GM21528 (cell line): Measurements from ENCODE around the gene CUX1.
"Not testable (repeated sequence)": the region's sequence is repeated elsewhere in the genome, so short reads cannot be mapped to it uniquely, and the experiment has no call there.

Experiments
- ATAC-seq: cut with Tn5 transposase; IDR thresholded peaks from one replicate; pipeline ENCODE4 v1.9.1; 2021; ENCODE audit warnings: mild to moderate bottlenecking, moderate library complexity; ENCODE audit not compliant: unreplicated experiment, low FRiP score

The CUX1 gene

DNA sequence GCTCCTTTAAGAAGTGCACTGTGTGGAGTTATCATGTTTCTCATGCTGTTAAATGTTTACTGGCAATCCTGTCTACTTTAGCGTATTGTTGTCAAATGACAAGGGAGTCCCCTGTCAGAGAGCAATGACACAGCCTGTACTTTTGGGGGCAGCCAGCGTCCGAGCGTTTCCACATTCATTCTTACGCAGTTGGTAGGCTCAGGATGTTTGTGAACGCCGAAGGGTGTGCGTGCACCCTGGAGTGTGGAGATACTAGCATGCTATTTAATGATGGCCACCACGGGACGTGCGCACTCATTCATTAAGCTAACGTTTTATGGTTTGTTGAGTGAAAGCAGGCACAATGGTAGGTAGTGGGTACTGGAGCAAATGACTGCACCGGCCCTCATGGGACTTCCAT lies 48.0 kb downstream of the CUX1 start:
- no peak for ATAC-seq

DNA sequence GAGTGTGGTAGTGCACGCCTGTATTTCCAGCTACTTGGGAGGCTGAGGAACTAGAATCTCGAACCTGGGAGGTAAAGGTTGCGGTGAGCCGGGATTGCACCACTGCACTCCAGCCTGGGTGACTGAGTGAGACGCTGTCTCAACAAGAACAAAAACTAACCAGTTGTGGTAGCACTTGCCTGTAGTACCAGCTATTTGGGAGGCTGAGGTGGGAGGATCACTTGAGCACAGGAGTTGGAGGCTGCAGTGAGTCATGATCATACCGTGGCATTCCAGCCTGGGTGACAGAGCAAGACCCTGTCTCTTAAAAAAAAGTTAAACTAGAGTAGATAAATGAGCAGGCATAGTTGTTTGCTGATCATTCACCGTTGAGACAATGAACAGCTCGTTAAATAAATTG lies 48.9 kb downstream of the CUX1 start:
- ATAC-seq, result no peak

DNA sequence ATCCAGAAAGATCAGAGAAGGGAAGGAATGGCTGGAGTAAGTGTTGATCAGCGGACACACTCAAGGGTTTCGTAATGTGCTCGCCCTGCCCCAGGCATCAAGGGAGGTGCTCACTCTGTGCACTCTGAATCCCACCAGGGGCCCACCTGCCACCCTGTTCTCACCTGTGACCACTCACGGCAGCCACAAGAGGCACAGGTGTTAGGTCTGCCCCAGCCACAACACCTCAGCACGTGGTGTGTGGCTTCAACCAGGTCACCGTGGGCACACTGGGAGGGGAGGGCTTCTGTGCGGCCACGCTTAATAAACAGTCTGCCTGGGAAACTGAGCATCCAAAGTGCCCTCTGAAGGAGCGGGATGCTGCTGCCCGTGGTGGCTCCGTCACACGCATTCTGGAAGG lies 49.8 kb downstream of the CUX1 start:
- ATAC-seq, result no peak

DNA sequence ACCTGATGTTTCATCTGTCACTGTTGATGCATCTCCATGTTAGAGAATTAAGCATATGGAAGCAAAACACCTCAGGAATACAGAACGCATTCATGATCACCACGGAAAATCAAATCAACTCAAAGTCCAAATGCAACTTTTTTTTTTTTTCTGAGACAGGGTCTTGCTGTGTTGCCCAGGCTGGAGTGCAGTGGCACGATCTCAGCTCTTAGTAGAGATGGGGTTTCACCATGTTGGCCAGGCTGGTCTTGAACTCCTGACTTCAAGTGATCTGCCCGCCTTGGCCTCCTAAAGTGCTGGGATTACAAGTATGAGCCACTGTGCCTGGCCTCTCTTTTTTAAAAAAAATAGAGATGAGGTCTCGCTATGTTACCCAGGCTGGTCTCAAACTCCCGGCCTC lies 50.3 kb downstream of the CUX1 start:
- ATAC-seq, result not testable (repeated sequence)

GRCh38 chr7:101868191-101868950 lies 50.9 kb downstream of the CUX1 start:
- ATAC-seq, result no peak

DNA sequence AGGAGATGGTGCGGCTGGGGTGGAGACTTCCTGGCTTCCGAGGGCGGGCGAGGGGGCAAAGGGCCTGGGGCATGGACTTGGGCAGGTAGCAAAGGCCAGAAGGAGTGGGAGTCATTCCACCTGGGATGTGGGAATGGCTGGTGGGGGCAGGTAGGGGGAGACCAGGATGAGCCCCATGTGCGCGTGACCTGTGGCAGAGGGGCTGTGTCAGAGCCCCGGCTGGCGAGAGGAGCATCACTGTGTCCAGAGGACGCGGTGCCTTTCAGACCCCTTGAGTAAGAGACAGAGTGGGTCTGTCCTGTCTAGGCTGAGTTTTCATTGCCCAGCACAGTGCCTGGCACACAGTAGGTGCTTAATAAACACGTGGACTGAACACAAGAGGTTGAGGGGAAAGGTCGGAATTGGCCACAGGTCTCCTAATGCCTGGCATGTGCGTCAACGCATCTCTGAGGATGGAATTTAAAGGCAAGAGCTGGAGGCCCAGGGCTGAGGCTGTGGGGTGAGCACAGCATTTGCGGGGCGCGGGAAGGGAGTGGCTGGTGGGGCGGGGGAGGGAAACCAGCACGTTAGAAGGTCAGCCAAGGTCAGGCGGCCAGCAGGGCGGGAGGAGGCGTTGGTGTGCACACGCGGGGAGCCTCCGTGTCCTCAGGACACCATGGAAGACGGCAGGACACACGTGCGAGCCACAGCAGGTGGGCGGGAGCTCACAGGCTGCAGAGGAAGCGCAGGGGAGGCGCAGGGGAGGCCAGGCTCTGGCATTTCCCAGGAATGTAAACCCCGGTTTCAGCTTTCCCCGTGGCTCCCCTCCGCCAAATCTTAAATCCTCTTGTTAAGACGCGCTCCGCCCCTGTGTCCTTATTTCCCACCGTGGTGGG lies 51.8 kb downstream of the CUX1 start:
- no peak for ATAC-seq

- no peak for ATAC-seq
Observed at GRCh38 chr7:101869901-101870290, 52.5 kb downstream of the CUX1 start.

- no peak for ATAC-seq
Observed at GRCh38 chr7:101870361-101871062, 53.1 kb downstream of the CUX1 start.

GRCh38 chr7:101871351-101871750 lies 53.9 kb downstream of the CUX1 start:
- ATAC-seq, result no peak

GRCh38 chr7:101874028-101874427 lies 56.6 kb downstream of the CUX1 start:
- ATAC-seq, result no peak

- no peak for ATAC-seq
Observed at GRCh38 chr7:101875283-101875846, 57.9 kb downstream of the CUX1 start.

GRCh38 chr7:101877882-101878591 lies 60.6 kb downstream of the CUX1 start:
- no peak for ATAC-seq

DNA sequence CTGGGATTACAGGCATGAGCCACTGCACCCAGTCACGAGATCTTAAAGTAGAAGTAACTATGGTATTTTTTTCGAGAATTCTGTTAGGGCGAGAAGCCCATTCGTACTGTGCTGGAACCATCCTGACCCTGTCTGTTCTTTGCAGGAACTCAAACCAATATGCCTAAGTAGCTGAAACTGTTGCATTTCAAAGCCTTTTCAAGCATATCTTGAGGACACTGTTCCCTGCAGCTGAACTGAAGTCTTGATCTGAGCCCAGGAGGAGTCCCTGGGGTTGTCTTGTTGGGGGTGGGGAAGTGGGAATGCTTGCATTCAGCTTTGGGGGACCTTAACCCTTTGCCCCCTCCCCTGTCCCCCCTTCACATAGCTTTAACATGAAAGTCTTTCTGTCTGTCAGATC lies 61.5 kb downstream of the CUX1 start:
- ATAC-seq, result no peak

DNA sequence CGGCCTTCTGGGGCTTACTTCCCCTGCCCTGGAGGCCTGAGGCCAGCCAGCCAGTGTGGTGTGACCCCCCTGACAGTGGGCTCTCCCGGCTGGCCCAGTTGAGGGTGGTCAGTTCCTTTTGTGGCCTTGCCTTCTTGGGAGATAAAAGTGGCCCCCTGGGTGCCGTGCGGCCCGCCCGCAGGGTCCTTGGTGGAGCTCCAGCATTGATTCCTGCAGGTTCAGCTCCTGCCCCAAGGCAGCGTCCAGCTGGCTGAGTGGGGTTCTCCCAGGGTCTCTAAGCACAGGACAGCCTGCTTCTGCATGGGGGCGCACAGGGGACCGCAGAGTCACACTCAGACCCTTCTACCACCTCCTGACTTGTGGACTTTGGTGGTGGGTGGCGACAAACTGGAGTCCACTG lies 62.1 kb downstream of the CUX1 start:
- ATAC-seq, result no peak

GRCh38 chr7:101880282-101881054 lies 63.0 kb downstream of the CUX1 start:
- ATAC-seq, result no peak

DNA sequence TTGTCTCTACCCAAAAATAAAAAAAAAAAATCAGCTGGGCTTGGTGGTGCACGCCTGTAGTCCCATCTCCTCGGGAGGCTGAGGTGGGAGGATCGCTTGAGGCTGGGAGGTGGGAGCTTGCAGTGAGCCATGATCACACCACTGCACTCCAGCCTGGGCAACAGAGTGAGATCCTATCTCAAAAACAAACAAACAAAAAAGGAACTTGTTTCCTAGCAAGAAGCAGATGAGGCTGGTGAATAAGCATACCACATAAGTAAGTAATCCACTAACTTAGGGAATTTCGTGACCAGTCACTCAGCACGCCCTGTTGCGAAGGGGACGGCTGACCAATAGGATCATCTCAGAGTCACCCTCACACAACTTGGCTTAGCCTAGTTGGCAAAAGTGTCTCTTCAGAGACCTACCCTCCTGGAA lies 64.6 kb downstream of the CUX1 start:
- no peak for ATAC-seq

DNA sequence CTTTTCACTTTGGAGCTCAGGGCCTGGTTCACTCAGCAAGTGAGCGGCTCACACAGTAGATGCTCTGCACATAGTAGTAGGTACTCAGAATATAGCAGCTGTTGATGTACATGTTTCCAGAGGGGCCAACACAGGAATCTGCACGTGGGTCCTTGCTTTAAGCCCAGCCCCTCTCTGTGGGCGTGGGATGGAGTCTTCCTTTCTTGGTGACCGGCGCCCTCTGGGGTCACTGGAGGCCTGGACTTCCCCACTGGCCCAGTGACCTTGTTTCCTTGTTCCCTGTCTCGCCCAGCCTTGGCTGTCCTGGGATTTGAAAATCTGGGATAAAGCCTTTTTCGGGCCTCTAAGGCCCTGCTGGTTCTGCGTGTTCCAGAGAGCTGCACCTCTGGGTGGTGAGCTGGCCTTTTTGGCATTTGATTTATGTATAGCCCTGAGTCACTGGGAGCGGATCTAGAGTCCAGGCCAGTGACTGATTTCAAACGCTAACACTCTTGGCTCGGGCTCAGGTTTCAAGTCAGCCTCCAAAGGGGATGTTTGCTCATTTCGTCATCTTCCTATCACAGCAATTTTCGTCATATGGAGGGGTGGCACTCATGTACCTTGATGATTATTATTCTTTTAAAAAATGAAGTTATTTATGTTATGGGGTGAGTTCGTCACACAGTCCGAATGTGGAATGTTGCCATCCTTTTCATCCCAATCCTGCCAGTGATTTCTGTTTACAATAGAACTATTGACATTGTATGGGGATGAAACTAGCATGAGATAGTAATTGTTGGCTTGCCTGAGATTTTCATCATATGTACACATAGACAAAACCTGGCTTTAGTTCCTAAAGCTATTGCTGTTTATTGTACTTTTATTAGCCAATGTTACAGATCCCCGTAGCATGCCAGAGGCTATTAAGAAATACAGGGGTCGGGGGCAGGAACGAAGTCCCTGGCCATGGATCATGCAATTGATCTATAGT lies 65.5 kb downstream of the CUX1 start:
- ATAC-seq, result no peak
